ENCODE measurements around the gene TRPM3.

TRPM3 gene

GRCh38 chr9:70883056-70883455 lies 238.4 kb downstream of the TRPM3 start:
- H3K27ac ChIP-seq = no peak overlapping the region
- no peak overlapping the region for H3K9ac ChIP-seq (ENCODE audit: insufficient read length)
- H3K4me3 ChIP-seq = no peak overlapping the region
- H3K36me3 ChIP-seq (ENCODE audit: insufficient read depth, low read length) = no peaks in the 10 kb centered on the region
- TF ChIP-seq FOXP2 (optimal IDR thresholded peaks at IDR 0.05; ENCODE audit: control extremely low read depth, extremely low read length, insufficient read depth) (no peak), POLR2AphosphoS5 (IDR thresholded peaks at IDR 0.05; ENCODE audit: borderline replicate concordance, low read depth, low read length) (no peak), EZH2 (IDR thresholded peaks at IDR 0.05) (no peak)
- DNase-seq (ENCODE audit: low read depth, low spot score) = no peak
- H3K9me3 ChIP-seq (ENCODE audit: low read depth, low read length) = no peaks in the 10 kb centered on the region

DNA sequence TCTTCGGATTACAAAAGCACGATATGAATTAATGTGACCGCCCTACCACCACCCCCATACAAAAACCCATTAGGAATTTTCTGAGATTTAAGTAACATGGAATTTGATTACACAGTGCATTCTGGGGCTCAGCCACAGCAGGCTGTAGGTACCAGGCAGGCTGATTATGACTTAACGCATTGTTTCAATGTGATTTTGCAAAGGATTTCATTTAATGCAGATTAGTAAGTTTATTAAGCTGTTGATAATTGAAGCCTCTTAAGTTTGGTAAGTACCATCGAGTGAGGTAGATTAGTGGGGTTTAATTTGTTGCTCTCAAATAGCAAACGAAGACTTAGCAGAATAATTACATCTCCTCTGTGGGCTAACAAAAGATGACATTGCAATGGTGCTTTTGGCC lies 240.1 kb downstream of the TRPM3 start:
- Histone ChIP-seq H3K9ac (ENCODE audit: insufficient read length) (no peak overlapping the region), H3K9me3 (ENCODE audit: low read depth, low read length) (no peaks in the 10 kb centered on the region), H3K4me3 (no peak overlapping the region), H3K36me3 (ENCODE audit: insufficient read depth, low read length) (no peaks in the 10 kb centered on the region), H3K27ac (no peak overlapping the region)
- no peak for TF ChIP-seq EZH2 (IDR thresholded peaks at IDR 0.05)
- no peak for TF ChIP-seq FOXP2 (optimal IDR thresholded peaks at IDR 0.05; ENCODE audit: control extremely low read depth, extremely low read length, insufficient read depth)
- no peak for TF ChIP-seq POLR2AphosphoS5 (IDR thresholded peaks at IDR 0.05; ENCODE audit: borderline replicate concordance, low read depth, low read length)
- DNase-seq (ENCODE audit: low read depth, low spot score) = no peak

- H3K9ac ChIP-seq (ENCODE audit: insufficient read length) = no peak overlapping the region
- no peak overlapping the region for H3K27ac ChIP-seq
- no peak overlapping the region for H3K4me3 ChIP-seq
- TF ChIP-seq EZH2 (IDR thresholded peaks at IDR 0.05) = no peak
- TF ChIP-seq POLR2AphosphoS5 (IDR thresholded peaks at IDR 0.05; ENCODE audit: borderline replicate concordance, low read depth, low read length) = no peak
- no peak for TF ChIP-seq FOXP2 (optimal IDR thresholded peaks at IDR 0.05; ENCODE audit: control extremely low read depth, extremely low read length, insufficient read depth)
- no peaks in the 10 kb centered on the region for H3K9me3 ChIP-seq (ENCODE audit: low read depth, low read length)
- no peak for DNase-seq (ENCODE audit: low read depth, low spot score)
- H3K36me3 ChIP-seq (ENCODE audit: insufficient read depth, low read length) = no peaks in the 10 kb centered on the region
Observed at GRCh38 chr9:70880535-70880934, 240.9 kb downstream of the TRPM3 start.

DNA sequence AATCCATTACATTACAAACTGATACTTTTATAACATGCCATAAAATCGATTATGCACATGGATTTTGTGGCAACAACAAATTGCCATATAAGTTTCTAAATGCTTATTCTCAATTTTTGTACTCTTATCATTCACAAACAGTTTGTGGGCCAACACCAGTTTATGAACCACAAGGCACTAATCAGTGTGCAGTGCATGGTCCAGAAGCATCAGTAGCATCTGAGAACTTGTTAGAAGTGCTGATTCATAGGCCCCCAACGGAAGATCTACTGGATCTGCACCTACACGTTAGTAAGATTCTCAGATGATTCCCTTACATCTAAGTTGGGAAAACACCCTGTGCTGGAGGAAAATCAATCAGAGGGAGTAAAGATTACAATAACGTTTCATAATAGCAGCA lies 242.8 kb downstream of the TRPM3 start:
- Histone ChIP-seq H3K9ac (ENCODE audit: insufficient read length) (no peak overlapping the region), H3K9me3 (ENCODE audit: low read depth, low read length) (no peaks in the 10 kb centered on the region), H3K27ac (no peak overlapping the region), H3K4me3 (no peak overlapping the region), H3K36me3 (ENCODE audit: insufficient read depth, low read length) (no peaks in the 10 kb centered on the region)
- no peak for TF ChIP-seq FOXP2 (optimal IDR thresholded peaks at IDR 0.05; ENCODE audit: control extremely low read depth, extremely low read length, insufficient read depth)
- TF ChIP-seq POLR2AphosphoS5 (IDR thresholded peaks at IDR 0.05; ENCODE audit: borderline replicate concordance, low read depth, low read length) = no peak
- TF ChIP-seq EZH2 (IDR thresholded peaks at IDR 0.05) = no peak
- no peak for DNase-seq (ENCODE audit: low read depth, low spot score)

DNA sequence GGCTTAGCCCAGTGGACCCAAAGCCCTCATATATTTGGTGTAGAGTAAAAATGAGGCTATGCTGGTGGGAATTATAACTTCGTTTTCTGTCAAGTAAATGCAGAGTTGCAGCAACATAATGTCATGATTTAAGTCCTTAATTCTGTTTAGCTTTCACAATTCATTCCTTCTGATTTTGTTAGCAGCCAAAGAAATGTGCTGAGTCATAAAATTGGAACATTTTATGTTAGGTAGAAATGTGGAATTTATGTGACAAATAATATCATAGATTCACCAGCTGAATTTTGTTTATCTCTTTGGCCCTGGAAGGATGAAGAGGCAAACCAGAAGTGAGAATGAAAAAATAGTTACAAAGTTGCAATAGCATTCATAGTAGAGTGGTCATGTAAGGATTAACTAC lies 247.0 kb downstream of the TRPM3 start:
- Histone ChIP-seq H3K4me3 (no peak overlapping the region), H3K36me3 (ENCODE audit: insufficient read depth, low read length) (no peaks in the 10 kb centered on the region), H3K9me3 (ENCODE audit: low read depth, low read length) (no peaks in the 10 kb centered on the region), H3K27ac (no peak overlapping the region), H3K9ac (ENCODE audit: insufficient read length) (no peak overlapping the region)
- no peak for DNase-seq (ENCODE audit: low read depth, low spot score)
- no peak for TF ChIP-seq FOXP2 (optimal IDR thresholded peaks at IDR 0.05; ENCODE audit: control extremely low read depth, extremely low read length, insufficient read depth)
- no peak for TF ChIP-seq POLR2AphosphoS5 (IDR thresholded peaks at IDR 0.05; ENCODE audit: borderline replicate concordance, low read depth, low read length)
- no peak for TF ChIP-seq EZH2 (IDR thresholded peaks at IDR 0.05)

DNA sequence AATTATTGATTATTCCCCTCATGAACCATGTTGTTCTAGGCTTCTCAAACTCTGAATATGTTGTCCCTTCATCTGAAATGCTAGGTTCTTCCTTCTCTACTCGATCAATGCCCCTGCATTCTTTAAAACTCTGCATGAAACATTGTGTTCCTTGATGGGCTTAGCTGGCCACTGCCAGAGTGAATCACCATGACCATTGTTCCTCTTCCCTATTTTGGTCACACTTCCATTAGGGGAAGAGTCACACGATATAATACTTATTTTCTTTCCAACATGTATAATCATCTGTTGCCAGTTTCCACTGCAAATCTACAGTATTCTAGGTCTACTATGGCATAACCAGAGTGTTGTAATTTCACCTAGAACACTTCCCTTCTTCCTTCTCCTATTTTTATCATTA lies 247.9 kb downstream of the TRPM3 start:
- no peak overlapping the region for H3K9ac ChIP-seq (ENCODE audit: insufficient read length)
- no peak overlapping the region for H3K27ac ChIP-seq
- no peaks in the 10 kb centered on the region for H3K9me3 ChIP-seq (ENCODE audit: low read depth, low read length)
- no peak for TF ChIP-seq POLR2AphosphoS5 (IDR thresholded peaks at IDR 0.05; ENCODE audit: borderline replicate concordance, low read depth, low read length)
- TF ChIP-seq FOXP2 (optimal IDR thresholded peaks at IDR 0.05; ENCODE audit: control extremely low read depth, extremely low read length, insufficient read depth) = no peak
- no peak for TF ChIP-seq EZH2 (IDR thresholded peaks at IDR 0.05)
- no peak overlapping the region for H3K4me3 ChIP-seq
- H3K36me3 ChIP-seq (ENCODE audit: insufficient read depth, low read length) = no peaks in the 10 kb centered on the region
- no peak for DNase-seq (ENCODE audit: low read depth, low spot score)

- Histone ChIP-seq H3K27ac (no peak overlapping the region), H3K4me3 (no peak overlapping the region), H3K9ac (ENCODE audit: insufficient read length) (no peak overlapping the region), H3K36me3 (ENCODE audit: insufficient read depth, low read length) (no peaks in the 10 kb centered on the region), H3K9me3 (ENCODE audit: low read depth, low read length) (no peaks in the 10 kb centered on the region)
- no peak for DNase-seq (ENCODE audit: low read depth, low spot score)
- TF ChIP-seq FOXP2 (optimal IDR thresholded peaks at IDR 0.05; ENCODE audit: control extremely low read depth, extremely low read length, insufficient read depth) = no peak
- no peak for TF ChIP-seq POLR2AphosphoS5 (IDR thresholded peaks at IDR 0.05; ENCODE audit: borderline replicate concordance, low read depth, low read length)
- TF ChIP-seq EZH2 (IDR thresholded peaks at IDR 0.05) = no peak
Observed at GRCh38 chr9:70868661-70869652, 252.5 kb downstream of the TRPM3 start.

DNA sequence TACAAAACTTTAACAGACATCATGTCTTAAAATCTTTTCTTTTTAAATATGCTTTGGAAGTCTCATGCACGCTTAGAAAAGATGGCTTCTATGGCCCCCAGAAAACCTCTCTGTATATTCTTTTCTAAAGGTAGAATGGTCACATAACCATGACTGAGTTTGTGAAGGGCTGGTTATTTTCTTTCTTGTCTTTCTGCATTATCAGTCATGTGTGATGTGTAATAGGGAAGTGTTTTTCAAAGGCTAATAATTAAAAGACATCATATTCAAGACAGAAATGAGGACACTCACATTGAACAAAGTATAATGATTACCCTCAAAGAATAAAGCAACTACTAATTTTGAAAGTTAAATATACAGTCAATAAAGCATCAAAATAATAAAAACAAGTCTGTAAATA lies 253.4 kb downstream of the TRPM3 start:
- Histone ChIP-seq H3K9ac (ENCODE audit: insufficient read length) (no peak overlapping the region), H3K36me3 (ENCODE audit: insufficient read depth, low read length) (no peaks in the 10 kb centered on the region), H3K4me3 (no peak overlapping the region), H3K27ac (no peak overlapping the region), H3K9me3 (ENCODE audit: low read depth, low read length) (no peaks in the 10 kb centered on the region)
- TF ChIP-seq FOXP2 (optimal IDR thresholded peaks at IDR 0.05; ENCODE audit: control extremely low read depth, extremely low read length, insufficient read depth) = no peak
- TF ChIP-seq POLR2AphosphoS5 (IDR thresholded peaks at IDR 0.05; ENCODE audit: borderline replicate concordance, low read depth, low read length) = no peak
- TF ChIP-seq EZH2 (IDR thresholded peaks at IDR 0.05) = no peak
- DNase-seq (ENCODE audit: low read depth, low spot score) = no peak
